Stimulated activated CD8-positive, alpha-beta memory T cell treated with anti-CD3 and anti-CD28 coated beads, Interleukin-15, amount 100 ng/mL, for 1 hour (primary cell): Measurements from ENCODE around the gene SLC9A8.
"Not testable (repeated sequence)": the region's sequence is repeated elsewhere in the genome, so short reads cannot be mapped to it uniquely, and the experiment has no call there.

Experiments
- DNase-seq: peaks from one replicate; pipeline ENCODE4 v3.0.0-alpha.2; 2020; ENCODE audit warnings: low read depth

SLC9A8 gene

DNA sequence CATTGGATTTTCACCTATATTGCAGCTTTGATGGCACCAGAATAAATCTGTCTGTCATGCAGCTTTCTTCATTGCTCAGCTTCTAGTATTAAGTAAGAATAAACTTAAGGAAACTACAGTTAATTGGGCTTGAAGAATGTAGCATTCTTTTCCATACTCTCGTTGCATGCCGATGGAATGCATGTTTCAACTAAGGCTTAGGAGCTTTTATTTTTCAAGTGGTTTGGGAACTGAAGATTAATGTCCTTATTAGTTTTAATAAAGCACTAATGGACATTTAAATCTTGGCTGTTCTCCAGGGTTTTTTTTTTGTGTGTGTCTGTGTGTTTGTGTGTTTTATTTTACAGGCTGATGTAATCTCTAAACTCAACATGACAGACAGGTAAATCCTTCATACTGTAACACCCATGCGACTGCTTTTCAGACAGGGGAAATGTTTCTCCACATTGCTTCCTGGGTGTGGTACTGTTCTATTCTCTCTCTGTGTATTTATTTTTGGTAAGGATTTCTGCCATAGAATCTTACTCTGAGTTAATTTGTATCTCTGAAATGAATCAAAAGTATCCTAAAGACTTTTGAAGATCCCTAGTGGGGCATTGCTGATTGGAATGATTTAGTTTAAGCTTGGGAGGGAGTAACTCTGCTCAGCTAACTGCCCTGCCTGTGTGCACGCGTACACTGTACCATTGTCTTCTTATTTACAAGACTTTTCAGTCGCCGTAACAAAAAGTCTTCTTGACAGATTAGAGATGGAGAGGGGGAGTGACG, 38.0 kb downstream of the SLC9A8 start:
- DNase-seq: no peak

DNA sequence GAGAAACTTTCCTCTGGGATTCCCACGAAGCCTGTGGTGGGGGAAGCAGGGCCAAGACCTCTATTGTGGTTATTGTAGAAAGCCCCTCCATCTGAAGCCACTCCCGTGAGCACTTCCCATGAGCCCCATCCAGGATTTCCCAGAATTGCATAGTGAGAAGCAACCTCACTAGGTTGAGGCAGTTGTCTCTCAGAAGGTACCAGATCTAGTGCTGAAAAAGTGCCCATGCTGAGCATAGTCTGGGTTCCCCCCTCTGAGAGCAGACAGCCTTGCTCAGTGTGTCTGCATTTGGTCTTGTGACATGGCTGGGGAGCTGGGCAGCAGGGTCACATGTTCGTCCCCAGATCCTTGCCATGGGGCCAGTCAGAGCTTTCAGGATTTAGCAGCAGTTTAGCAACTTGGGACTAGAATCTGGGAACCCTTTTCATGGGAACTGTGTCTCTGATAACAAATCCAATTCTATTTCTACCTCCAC, 38.6 kb downstream of the SLC9A8 start:
- DNase-seq: no peak

DNA sequence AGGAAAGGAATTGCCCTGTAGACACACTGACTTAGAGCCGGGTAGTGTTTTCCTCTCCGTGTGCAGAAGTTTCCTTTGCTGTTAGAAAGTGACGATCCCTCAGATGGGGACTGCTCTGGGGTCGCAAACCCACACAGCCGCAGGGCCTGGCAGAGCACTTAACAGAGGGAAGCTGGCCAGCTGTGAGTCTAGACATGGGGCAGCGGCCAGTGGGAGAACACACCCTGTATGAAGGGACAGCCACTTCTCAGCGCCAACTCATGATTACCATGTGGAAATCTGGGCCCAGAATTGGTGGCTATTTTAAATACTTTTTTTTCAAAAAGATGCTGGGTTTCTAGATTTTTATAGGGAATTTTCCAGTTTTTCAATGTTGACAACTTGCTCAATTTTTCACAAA, 39.4 kb downstream of the SLC9A8 start:
- DNase-seq: no peak

DNA sequence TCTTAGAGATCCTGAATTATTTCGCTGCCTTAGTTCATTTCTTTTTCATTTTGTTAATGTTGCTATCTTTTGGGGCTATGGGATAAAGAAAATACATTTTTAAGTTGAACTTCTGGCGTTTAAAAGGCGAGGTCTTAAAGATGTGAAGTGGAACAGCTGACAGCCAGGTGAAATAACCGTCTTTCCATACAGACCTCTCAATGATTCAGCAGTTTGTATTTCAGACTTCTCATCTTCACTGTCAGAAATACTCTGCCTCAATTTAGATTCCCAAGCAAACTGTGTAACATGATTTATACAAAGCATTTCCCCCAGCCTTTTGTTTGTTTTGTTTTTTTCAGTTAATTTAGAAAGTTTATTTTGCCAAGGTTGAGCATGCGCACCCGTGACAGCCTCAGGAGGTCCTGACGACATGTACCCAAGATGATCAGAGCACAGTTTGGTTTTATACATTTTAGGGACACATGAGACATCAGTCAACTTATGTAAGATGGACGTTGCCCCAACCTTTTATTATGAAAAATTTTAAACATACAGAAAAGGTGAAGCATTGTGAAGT, 40.0 kb downstream of the SLC9A8 start:
- no peak for DNase-seq

DNA sequence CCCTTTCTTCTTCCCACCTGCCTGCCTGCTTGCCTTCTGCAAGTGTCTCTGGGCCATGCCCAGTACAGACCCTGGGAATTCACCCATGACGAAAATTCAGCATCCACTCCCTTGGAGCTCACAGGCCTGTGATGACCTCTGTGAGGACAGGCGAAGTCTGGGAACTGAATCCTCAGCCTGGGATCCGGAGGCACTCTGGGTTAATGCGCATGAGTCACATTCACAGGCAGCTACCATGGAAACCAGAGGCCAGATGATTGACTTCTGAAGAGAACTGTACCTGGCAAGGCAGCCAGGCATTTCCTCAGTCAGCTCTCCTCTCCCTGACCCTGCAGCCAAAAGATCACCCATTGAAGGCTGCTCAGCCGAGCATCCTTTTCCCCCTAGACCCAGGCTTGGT, 41.0 kb downstream of the SLC9A8 start:
- DNase-seq: no peak

DNA sequence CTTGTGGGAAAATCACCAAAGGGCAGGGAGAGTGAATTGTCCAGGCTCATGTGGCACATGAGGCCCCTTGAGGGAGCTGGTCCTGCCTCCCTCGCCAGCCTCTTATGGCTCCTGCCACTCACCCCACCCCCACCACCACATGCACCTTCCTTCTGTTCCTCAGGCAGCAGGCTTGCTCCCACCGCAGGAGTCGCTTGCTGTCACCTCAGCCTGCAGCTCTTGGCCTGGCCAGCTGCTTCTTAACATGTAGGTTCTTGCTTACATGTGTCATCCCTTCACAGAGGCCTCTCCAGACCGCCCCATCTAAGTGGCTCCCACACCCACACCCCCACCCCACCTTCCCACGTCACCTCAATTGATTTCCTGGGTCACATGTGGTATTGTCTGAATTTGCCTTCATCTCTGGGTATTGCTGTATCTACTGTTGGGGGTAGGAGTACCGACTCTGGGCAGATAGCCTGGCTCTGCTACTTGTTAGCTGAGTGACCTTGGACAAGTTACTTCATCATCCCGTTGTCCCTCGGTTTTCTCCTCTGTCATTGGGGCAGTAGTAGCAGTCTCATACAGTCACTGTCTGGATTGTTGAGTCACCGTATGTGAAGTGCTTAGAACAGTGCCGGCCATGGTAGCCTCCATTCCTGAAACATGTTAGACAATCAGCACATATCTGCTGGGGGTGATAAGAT, 41.7 kb downstream of the SLC9A8 start:
- DNase-seq: no peak

DNA sequence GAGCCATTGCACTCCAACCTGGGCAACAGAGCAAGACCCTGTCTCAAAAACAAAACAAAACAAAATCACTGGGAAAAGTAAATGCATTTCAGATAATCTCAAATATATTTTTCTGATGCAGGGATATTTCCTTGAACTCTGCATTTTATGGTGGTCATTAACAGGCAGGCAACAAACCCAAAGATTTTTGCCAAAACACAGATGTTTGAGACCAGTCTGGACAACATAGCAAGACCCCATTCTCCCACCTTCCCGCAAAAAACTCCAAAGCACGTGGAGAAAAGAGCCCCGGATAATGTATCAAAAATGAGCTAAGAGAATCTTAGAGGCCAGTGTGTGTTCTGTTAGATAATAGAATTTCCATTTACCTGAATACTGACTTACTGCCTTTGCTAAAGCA, 44.3 kb downstream of the SLC9A8 start:
- no peak for DNase-seq

DNA sequence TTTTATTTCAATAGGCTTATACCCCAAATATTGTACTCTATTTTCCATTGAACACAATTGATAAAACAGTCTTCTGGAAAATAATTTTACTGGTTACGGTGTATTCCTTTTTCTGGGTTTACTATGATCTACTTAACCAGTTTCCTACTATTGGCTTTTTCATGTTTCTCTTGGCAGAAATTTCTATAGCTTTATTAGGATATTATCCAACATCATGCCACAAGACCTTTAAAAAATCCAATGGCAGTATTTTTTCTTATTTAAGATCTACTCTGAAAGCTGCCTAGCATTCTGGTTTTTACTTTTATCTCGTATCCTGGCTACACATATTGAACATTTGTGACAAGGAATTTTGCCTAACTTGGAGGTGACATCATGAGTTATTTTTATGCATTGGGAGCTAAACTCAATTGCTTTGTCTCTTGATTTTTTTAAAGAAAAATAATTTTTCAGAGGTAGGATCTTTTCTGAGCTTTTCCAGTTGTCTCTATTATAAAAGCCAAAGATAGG, 45.5 kb downstream of the SLC9A8 start:
- DNase-seq: no peak

DNA sequence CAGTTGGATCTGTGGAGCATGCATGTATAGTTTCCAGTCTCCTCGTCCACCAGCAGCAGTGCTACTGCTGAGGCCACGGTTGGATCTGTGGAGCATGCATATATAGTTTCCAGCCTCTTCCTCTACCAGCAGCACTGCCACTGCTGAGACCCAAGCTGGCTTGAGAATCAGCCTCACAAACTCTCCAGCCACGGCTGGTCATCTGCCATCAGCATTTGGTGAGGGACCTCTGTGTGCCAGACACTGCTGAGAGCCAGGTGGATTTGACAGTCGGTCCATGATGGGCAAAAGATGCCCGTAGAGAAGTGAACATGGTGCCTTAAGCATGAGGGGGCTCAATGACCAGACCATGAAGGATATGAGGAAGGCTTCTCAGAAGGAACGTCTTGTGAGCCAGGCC, 46.4 kb downstream of the SLC9A8 start:
- no peak for DNase-seq

DNA sequence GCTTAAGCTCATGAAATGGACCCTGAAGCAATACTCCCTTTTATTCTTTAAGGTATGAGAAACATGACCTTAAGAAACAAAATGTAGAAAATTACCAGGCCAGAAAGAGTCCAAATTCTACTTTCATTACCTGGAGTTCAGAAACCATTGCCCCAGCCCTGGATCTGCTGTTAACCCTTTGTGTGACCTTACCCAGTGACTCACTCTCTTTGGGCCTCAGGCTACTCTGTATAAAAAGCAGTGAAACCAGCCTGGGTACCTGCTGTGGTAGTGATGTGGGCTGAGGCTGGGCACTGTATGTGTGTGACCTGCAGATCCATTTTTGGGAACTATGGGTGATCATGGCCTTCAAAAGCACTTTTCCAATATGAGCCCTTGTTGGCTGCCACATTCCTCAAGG, 47.2 kb downstream of the SLC9A8 start:
- DNase-seq: no peak

DNA sequence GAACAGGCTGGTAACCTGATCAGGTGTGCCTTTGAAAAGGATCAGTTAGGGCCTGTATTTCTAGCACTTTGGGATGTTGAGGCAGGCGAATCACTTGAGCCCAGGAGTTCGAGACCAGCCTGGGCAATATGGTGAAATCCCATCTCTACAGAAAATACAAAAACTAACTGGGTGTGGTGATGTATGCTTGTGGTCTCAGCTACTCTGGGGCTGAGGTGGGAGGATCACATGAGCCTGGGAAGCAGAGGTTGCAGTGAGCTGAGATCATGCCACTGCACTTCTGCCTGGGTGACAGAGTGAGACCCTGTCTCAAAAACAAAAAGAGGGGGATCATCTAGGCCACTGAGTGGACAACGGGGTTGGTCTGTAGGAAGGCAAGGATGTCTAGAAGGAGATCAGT, 48.6 kb downstream of the SLC9A8 start:
- not testable (repeated sequence) for DNase-seq

DNA sequence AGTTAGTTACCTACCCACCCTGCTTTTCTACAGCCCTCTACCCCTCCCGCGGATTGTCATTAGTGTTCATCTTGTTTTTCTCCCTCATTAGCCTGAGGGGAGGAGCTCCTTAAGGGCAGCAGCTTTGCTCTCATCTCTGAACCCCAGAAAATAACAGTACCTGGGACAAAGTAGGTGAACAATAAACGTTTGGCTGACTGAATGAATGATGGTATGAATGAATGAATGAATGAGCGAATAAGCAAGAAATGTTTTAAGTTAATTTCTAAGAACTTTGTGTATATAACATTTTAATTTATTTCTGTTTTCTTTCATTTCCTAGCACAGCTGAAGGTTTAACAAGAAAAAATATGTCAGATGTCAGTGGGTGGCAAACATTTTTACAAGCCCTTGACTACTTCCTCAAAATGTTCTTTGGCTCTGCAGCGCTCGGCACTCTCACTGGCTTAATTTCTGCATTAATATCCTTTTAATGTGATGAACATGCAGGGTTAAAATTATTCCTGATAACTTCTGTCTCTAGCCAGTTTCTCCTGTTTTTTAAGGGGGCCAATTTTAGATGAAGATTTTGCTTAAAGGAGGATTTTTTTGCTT, 50.1 kb downstream of the SLC9A8 start:
- DNase-seq: no peak

DNA sequence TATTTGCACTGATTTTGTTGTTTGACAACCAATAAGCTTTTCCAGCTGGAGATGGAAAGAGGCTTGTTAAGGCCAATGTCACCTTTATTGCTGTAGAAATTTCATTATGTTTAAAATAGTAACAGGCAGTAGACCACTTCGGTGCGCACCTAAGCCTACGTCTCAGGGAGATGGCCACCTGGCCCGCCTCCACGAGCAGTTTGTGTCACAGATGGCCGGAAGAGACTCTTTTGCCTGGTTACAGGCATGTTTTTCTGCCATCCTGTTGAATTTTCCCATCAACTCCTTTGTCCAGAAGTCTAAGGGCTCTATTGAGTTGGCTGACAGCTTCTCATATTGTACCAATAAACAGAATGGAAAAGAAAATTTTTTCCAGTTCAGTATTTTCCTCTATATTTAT, 51.0 kb downstream of the SLC9A8 start:
- no peak for DNase-seq

DNA sequence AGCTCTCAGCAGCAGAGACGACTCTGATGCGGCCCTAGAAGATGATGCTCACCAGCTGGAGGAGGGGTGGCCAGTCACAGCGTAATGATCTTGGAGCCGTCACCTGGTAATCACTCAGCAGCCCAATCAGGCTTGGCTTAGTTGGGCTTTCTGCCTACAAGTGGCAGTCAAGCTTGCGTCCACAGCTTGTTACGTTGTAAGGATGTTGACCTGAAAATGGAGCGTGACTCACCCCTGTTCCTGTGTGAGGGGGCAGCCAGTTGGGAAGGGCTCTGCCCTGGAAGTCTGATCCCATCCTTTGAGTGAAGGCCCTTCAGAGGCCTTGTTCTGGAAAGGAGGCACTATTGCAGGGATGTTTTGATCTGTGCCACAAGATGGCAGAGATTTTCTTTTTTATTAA, 52.9 kb downstream of the SLC9A8 start:
- no peak for DNase-seq

DNA sequence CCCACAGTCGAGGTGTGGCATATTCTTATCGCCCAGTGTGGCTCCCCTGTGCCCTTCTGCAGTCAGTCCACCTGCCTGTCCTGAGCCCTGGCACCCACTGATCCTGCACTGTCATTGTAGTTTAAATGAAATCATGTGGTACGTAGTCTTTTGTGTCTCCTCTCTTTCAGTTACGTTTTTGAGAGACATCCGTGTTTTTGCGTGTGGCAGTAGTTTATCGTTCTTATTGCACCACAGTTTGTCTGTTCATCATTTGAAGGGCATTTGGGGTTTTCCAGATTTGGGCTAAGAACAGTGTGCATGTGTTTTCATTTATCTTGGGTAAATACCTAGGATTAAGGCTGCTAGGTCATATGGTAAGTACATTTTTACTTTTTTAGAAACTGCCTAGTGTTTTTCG, 53.4 kb downstream of the SLC9A8 start:
- no peak for DNase-seq

DNA sequence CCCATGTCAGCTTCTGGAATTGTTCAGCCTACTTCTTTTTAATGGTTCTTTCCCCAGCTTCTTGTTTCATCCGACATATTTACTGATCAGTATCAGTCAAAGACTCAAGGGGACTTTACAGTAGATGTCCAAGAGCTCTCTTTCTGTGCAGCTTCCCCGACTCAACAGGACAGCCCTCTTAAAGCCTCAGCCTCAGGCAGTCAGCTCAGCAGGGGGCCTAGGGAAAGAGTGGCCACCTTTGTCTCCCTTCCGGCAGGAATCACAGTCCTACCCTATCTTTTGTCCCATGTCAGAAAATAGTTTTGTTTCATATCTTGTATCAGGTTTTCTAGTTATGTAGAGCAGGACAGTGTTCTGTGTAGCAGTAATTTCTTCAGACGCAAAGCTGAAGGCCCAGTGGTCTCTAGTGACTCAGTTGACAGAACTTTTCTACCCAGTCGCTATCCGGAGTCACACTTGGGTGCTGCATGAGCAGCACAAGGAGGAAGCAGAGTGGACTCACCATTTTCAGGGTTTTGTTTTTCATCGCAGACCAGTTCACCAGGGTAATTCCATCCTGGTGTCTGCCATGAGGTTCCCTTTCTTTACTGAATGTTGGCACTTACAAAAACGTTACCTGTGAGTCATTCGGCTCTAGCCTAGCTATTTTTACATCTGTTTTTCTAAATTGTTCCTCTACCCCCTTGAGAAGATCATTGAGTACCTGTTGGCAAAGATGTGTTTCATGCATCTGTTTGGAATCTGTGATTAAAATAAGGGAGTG, 55.0 kb downstream of the SLC9A8 start:
- DNase-seq: no peak

DNA sequence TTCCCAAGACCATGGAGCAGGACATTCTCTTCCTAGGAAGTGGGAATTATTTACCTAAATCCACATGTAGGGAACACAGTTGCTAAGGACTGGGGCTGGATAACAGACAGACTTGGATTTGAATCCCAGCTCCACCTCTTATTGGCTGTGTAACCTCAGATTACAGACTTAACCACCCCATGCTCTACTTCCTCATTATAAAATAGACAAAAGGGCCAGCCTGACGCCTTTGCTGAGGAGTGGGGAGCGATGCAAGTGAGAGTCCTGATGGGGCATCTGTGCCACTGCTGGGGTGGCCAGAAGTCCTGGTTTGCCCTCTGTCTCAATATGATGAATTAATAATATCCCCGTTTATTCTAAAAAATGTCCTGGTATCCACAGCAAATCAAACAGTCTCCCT, 55.9 kb downstream of the SLC9A8 start:
- DNase-seq: no peak

DNA sequence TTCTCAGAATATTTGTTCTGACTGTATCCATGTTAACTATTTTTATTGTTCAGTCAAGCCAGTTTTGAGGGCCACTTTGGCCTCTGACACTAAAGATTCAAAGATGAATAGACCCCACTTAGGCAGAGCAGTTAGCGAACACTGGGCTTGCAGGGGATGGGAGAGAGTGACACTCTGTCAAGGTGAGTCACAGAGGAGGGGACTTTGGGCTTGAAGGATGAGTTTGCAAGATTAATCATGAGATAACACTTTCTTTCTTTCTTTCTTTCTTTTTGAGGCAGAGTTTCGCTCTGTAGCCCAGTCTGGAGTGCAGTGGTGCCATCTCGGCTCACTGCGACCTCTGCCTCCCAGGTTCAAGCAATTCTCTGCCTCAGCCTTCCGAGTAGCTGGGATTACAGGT, 56.3 kb downstream of the SLC9A8 start:
- DNase-seq: no peak

DNA sequence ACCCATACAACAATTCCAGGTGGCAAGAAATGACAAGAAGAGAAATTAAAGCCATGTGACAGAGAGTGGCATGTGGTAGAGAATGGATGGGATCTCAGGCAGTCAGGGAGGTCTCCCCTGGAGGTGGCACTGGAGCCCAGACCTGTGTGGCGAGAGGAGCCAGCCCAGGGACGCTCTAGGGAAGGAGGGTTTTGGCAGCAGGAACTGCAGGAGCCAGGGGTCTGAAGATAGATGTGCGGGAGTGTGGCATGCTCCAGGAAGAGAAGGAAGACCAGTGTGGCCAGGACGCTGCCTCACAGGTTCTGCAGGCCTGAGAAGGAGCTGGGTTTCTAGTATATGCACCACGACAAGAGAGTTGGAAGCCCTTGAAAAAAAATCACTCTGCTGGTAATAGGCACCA, 57.6 kb downstream of the SLC9A8 start:
- no peak for DNase-seq

DNA sequence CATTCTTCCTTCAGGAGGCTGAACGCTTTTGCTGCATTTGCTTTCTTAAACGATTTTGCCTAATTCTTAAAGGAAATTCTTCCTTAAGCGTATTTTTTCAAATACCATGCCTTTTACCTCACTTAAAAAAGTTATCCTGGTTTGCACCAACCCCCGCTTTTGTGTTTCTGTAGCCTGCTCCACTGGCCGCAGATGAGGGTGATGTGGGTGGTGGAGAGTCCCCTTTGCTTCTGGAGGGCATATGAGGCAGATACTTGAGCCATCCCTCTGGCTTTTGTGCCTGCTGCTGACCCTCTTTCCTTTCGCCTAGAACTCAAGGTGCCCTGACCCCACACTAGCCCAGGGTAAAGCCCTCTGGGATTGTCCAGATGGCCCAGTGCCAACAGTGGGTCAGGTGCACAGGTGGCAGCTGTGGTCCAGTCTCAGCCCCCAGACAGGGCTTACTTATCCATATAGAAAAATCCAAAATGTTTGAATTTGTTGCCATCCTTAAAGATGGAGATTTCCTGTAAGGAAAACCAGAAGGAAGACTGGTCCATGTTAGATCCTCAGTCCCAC, 58.8 kb downstream of the SLC9A8 start:
- DNase-seq: no peak

DNA sequence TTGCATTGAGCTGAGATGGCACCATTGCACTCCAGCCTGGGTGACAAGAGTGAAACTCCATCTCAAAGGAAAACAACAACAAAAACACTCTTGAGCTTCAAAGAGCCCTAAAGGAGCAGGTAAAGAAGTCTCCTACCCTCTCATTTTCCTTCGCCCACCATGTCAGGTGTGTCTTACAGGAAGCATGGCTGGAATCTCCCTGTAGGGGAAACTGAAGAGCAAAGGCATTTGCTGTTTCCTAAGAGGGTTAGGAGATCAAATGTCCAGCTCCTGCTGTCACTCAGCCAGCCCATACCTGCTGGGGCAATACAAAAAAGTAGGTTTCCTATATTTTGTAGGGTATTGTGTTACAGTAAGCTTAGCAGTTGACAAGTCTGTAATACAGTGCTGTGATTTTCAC, 59.4 kb downstream of the SLC9A8 start:
- no peak for DNase-seq

DNA sequence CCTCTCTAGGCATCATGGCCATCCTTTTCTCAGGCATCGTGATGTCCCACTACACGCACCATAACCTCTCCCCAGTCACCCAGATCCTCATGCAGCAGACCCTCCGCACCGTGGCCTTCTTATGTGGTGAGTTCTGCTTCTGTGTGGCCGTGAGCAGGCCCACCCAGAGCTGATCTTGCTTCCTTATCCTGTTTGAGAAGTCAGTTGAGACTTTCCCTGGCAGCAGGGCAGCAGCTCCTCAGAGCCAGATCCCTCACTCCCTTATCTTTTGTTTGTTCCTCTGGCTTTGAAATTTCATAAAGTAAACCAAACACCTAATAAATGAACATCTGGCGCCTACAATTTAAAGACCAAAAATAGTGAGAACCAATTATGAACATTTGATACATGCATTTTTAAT, 62.1 kb downstream of the SLC9A8 start:
- DNase-seq: no peak
